ENCODE results near the gene CCDC12.

CCDC12 gene

DNA sequence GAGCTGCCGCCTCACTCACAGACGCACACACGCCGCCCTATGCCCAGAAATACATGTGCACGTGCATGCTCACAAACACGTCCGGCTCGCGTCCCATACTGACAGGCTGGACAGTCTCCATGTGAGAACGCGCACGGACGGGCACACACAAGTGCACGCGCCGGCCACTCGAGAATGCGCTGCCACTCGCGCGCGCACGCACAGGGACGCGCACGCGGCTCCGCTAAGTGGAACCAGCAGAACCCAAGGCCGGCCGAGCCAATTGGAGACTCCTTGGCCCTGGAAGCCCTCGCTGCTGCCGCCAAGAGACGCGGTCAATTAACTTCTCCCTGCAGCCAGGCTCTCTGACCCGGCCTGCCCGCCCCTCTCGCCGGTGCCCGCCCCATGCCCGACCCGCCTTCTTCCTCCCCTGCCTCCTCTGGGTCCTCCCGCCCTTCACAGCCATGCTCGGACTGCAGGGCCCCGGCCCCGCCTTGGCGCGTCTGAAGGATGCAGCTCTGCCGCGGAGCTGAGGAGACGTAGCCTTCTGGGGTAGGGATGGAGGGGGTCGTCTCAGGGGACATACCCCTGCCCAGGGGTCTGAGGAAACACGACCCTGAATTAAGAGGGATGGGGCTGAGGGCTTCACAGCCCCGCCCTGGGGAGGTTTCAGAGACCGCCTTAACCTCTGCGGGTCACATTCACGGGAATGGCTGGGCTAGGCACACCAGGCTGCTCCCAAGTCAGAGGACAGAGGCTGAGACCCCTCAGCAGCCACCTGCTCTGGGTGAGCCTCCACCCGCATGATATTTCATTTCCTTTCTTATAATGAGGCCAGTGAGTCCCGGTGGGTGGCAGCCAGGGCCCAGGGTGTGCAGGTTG lies 84.0 kb downstream of the CCDC12 start:
- peak; percentile 88 for DNase-seq (ENCODE audit: low spot score)

DNA sequence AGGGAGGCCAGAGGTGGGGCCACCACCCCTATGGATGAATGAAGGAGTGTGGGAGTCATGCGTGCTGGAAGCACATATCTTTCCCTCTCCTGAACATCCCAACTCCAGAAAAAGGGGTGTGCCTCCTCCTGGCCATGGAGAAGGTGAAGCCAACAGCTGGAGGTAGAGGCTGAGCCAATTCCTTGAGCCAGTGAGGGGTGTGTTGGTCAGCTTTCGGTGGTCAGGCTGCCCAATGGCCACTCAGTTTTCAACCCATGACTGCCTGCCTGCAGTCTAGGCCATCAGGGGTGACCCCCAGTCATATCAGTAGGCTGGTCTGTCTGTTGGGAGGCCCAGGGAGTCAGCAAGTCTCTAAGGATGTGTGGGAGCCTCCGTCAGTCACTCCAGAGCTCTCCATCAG lies 85.4 kb downstream of the CCDC12 start:
- no peak for DNase-seq (ENCODE audit: low spot score)

DNA sequence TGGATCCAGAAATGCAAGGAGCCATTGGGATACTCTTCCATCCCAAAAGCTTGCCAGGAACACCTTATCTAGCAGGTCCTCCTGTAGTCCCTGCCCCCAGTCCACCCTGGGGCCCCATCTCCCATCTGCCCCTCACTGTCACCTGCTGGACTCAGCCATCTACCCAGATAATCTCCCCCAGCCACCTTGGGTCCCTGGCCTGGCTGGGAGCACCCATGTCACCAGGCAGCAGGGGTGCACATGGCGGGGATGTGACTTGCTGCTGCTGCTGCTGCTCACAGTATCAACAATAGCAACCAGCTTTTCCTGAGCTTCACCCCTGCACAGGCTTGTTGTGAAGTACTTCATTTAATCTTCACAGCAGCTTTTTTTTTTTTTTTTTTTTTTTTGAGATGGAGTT lies 86.4 kb downstream of the CCDC12 start:
- DNase-seq (ENCODE audit: low spot score), result no peak

DNA sequence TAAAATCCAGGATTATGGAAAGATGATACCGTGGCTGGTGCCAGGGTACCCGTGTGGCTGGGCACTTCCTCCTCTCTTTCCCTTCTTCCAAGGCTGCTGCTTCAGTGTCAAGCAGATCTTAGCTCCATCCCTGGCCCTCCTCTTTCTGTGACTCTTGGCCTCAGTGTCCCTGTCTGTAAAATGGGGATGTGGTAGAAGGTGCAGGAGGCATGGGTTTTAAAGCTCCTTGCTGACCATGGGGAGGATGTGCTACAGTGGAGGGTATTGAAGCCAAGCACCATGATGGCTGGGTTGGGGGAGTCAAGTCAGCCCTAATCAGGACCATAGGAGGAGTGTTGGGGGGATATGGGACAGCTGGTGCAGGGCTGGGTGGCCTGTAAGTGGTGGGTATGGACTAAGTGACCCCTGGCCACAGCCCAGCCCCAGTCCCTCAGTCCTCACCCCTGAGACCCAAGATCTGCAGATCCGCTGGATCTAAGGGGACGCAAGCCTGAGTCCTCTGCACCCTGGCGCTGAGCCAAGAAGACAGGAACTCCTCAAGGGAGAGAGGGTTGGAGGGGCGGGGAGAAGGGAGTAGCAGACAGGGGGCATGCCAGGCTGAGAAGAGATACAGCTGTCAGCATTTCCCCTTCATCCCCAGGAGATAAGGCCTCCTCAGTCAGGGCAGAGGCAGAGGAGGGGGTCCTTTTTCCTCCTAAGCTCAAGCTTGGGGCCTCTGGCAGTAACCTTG lies 87.0 kb downstream of the CCDC12 start:
- DNase-seq (ENCODE audit: low spot score), result no peak

DNA sequence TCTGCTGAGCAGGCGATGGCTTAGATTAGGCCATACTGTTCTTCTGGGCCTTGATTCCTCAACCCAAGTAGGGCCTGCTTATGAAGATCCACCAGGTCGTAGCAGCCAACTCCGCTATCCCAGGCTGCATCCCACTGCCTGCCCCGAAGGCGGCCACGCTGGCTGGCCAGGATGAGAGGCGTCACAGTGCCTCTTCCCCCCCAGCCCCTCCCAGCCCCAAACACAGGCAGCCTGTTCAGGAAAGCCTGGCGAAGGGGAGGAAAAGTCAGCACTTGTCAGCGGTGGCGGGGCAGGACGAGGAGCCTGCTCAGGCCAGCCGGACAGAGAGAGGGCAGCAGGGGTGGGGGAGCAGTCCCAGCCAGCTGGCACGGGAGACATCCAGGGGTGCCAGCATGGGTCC lies 87.8 kb downstream of the CCDC12 start:
- no peak for DNase-seq (ENCODE audit: low spot score)

DNA sequence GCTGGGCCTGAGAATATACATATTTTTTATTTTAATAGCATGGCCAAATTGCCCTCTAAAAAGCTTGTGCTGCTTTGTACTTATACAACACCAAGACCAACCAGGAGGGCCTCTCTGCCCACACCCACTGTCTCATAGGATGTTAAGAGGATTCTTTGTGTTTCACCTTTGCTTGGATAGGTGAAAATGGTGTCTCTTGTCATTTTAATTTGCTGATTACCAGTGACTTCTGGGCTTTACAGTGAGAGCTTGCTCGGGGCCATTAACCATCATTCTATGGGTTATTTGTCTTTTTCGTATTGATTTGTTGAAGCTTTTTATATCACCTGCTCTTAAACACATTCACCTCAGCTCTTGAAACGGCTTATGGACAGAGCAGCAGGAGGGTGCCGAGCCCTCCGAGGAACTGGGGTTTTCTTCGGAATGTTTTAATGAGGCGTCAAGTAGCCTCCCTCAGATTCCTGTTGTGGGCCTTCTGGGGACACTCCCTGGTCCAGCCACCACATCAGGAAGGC lies 88.5 kb downstream of the CCDC12 start:
- no peak for DNase-seq (ENCODE audit: low spot score)

DNA sequence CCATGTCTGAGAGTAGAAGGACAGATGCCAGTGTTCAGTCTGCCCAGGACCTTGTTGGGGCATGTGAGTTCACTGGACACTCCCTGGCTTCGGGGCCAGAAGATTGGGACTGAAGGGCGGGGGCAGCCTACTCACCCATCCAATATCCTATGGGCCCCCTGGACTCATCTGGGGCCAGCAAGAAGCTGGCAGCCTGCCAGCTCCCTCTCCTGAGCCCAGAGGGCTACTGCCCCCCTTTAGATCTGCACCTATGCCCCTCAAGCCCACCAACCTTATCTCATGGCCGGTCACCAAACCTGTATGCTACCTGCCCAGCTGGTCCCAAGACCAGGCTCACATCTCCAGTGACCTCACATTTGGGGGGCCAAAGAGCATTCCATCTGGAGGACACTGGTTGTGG lies 90.9 kb downstream of the CCDC12 start:
- DNase-seq (ENCODE audit: low spot score), result no peak

DNA sequence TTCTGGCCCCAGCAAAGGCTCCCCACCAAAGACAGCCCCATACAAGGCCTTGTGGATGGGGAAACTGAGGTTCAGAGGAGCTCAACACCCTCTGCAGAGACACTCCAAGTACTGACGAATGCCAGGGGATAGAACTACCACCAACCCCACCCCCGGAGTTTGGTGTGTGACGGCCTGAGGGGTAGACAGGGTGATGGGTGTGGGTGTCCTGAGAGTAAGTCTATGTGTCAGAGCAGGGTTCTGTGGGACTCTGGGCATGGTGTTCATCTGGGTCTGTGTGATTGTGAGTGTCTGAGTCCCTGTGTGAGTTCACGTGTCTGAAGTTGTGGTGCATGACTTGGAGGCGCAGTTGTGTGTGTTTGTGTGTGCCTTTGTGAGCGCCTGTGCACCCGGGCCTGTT lies 91.6 kb downstream of the CCDC12 start:
- DNase-seq (ENCODE audit: low spot score), result no peak

DNA sequence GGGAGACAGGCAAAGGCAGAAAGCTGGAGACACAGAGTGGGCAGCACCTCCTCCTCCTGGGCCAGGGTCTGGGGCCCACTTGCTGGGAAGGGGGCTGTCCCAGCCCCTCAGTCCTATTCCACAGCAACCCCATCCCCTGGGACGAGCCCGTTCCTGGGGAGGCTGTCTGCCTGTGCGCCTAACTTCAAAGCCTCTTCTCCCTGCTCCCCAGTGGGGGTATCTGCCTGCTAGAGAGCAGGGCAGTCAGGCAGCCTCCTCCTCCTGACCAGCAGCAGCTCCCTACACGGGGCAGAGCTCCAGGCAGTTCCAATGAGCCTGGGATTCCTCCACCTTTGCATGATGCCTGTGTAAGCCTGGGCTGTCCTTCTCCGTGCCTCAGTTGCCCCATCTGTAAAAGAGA lies 92.1 kb downstream of the CCDC12 start:
- no peak for DNase-seq (ENCODE audit: low spot score)

DNA sequence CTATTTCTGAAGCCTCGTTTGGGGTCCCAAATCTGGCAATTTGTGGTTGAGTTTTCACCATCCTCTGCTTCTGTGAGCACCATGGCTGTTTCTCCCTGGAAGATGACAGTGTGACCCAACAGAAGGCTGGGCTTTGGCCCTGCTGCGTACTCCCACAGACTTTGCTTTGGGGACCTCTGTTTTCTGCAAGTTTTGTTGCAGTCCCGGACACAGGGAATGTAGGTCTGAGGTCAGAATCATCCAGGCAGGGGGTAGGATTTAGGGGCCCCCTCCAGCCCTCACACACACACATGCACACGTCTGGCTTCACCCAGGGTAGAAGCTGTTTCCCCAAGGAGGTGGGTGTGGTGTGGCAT lies 92.7 kb downstream of the CCDC12 start:
- DNase-seq (ENCODE audit: low spot score), result no peak

DNA sequence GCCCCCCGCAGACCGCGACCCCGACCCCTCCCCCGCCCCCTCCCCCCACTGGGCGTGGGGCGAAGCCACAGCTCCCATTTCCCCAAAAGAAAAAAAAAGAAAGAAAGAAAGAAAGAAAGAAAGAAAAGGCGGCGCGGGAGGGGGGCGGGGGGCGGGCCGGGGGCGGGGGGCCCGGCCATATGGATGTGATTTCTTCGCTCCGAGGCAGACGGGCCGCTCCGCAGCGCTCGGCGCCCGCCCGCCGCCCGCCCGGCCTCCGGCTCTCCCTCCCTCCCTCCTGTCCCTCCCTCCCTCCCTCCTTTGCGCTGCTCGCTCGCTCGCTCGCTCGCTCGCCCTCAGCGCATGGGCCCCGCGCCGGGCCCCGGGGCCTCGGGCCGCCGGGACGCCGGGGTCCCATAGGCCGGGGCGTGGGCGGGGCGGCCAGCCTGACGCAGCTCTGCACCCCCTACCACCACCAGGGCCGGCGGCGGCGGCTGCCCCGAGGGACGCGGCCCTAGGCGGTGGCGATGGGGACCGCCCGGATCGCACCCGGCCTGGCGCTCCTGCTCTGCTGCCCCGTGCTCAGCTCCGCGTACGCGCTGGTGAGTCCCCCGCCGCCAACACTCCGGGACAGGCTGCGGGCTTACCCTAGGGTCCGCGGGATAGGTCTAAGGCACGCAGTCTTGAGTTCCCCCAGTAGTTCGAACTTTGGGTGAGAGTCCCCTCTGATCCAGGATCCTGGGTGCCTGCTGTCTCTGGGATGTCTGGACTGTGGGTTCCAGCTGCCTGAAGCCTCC lies 93.3 kb downstream of the CCDC12 start:
- DNase-seq (ENCODE audit: low spot score), result no peak

DNA sequence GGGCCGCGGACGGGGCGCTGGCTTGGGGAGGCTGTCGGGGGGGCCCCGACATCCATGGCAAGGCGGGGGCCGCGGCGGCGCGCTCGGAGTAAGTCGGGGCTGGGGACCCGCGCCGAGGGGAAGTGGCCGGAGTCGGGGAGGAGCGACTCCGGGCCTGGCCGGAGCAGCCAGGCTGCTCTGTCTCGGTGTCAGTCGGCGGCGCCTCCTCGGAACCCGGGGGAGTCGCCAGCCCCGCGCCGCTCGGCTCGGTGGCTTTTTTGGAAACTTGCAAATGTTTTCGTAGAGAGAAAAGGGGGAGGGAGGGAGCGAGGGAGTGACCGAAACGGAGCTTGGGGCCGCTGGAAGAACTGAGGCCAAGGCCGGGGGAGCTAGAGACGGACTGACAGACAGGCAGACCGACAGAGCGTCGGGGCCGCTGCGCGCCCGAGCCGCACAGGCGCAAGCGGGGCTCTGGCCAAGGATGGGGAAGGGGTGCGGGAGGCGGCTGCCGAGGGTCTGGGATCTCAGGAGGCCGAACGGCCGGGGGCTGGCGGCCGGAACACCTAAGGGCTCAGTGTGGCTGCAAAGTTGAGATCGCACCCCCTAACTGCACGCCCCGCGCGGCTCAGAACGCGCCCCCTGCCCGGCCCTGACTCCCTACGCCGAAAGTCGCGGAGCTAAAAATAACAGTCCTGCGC lies 94.0 kb downstream of the CCDC12 start:
- DNase-seq (ENCODE audit: low spot score), result no peak

DNA sequence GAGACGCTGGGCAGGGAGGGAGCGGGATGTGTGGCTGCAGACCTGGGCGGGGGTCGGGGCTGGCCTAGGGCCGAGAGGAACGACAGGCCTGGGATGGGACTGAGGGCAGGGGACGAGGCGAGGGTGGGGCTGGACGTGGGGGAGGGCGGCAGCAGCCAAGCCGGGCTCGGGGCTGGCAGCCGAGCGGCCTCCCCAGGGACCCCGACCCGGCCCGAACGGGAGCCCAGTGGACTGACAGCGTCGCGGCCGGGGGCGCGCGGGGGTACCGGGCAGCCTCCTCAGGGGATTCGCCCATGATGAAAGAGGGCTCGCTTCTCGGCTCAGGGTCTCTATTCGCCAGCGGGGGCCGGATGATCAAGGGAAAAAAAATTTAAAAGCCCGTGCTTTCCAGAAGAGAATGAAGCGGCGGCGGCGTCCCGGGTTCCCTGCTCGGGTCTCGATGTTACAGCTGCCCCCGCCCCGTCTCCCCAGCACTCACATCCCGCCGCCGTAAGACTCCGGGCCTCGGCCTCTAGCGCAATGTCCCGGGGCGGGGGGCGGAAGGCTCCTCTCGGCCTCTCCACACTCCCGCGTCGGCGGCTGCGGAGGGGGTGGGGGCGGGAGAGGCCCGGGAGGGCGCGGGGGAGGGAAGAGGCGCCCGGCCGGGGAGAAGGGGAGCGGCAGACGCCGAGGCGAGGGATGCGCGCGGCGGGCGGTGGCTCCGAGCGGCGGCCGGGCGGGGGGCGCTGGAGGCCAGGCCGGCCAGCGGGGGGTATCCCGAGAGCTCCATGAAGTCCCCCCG lies 94.8 kb downstream of the CCDC12 start:
- no peak for DNase-seq (ENCODE audit: low spot score)

DNA sequence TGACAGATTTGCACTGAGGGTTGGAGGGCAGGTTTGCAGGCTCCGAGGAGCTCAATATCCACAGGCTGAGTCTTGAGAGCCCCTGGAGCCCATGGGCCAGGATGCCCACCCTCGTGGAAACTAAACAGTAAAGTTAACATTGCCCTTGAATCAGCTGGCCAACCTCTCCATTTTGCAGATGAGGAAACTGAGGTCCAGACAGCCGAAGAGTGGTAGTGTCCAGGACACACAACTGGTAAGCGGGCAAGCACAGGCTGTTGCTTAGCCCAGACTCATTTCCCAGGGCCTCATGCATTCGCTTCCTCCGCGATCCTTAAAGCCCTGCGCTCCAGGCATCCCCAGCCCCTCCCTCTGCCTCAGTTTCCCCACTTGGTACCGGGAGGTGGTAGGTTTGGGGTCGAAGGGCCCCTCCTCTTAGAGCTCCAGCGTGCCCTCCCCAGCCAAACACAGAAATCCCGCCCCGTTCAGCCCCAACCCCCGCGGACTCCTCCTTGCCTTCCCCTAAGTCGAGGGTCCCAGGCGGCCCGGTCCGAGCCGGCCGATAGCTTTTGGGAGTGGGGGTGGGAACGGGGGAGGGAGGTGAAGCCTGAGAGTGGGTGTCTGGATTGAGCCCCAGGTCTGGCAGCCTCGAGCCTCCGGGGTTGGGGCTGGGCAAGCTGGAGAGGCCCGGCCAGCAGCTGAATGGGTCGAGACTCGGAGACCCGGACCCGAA lies 95.5 kb downstream of the CCDC12 start:
- DNase-seq (ENCODE audit: low spot score), result no peak

DNA sequence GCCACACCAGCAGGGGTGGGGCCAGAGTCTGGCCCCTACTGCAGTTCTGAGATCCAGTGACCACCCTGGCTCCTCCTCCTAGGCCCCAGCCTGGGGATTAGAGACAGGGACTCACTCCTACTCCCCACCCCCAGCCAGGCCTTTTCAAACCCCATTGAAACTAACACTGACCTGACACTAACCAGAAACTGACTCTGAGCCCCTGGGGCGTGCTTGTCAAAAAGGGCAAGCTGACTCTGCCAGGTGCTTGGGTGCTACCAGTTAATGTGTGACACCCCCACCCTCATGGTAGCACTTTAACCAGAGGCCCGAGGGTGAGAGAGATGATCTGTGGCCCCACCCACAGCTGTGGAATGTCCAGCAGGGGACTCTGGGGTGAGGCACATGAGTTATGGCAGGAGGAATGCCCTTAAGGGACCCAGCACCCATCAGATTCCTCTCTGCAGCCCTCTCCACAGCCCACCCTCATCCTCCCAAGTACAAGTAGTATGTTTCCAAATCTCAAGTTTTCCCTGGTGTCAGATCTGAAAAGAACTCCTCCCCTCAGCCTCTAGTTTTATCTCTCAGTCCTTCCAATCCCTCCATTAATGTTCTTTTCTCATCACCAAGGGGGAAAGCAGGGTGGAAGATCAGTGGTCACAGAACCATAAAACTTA lies 97.6 kb downstream of the CCDC12 start:
- no peak for DNase-seq (ENCODE audit: low spot score)

DNA sequence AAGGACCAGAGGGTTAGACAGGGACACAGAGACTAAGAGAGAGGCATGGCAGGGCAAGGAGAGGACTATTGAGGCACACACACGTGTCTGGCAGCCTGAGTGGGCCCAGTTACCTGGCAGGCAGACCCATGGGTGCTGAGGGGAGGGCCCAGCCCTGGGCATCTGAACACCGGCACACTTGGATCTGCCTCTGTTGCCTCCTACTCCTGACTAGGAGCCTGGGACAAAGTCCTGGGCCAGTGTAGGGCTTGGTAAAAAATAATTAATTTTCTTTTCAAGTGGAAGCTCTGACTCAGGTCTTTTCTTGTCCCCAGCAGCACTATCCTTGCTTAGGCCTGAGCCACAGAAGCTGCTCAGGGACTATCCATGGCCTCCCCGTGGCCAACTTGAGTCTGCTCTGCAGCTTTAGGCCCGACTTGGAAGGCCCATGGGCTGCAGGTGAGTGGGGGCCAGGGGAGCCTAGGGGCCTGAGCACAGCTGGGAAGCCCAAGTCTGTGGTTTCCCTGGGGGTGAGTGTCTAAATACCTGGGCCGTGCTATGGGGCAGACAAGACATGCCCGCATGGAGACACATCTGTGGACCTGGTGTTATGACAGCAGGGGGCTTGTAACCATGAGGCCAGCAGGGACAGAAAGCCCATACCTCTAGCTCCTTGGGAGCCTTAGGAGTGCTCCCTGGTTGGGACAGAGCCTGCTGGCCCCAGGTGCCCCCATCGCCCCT lies 99.0 kb downstream of the CCDC12 start, which contains the start of gene PTH1R:
Gene PTH1R, plus strand, starts transcription at position 316 of the 720 bp plus-strand sequence. CDS start 5,839 bp downstream, outside the sequence.
- no peak for DNase-seq (ENCODE audit: low spot score)

DNA sequence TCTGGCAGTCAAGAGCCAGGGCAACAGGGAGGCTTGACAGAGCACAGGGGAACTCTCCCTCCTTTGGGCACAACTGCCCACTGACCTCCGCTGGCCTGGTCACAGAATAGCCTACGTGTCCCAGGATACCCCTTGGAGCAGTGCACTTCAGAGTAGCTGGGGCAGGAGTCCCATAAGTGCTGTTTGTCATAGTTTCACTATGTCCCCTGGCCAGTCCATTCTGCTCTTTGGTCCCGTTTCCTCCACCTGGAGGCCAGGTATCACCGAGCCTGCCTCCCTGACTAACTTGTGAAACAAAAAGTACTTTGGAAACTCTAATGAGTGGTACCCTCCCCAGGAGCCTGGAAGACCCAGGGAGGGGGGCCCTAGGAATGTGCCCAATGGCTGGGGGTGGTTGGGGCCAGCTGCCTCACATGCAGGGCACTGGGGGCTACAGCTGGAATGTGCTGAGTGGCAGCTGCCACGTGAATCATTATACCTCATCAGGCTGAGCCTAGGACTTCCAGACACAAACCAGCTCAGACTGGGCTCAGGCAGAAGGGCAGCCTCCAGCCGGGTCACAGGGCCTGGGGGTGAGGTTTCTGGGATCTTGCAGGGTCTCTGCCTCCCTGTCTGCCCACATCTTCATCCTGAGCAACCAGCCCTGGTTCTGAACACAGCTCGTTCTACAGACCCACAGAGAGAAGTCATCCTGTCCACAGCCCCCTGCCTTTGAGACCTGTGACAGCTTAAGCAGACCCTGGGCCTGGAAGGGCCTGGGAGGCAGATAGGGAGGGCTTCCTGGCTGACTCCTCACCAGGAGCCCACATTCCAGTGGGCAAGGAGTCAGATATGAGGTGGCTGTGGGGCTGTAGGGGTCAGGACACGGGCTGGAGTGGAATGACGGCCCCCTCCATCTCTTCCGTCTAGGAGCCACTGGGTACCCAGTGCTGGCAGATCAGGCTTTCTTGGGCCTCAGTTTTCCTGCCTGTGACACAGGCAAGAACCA lies 99.9 kb downstream of the CCDC12 start:
- DNase-seq (ENCODE audit: low spot score), result no peak

DNA sequence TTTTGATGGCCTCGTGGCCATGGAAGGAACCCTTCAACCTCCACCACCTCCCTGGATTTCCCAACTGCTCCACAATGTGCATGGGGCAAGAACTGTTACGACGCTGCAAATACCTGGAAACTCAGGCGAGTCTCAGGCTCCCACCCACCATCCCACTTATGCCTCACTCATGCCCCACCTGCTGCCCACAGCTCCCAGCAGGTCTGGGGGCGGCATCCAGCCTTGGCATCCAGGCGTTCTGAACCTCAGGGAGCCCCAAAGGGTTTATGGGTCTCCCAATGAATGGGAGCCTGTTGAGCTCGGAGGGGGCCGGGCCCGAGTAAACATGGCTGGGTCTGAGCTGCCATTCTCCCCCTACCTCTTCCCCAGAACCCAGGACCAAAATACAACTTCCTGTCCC lies 101.0 kb downstream of the CCDC12 start:
- DNase-seq (ENCODE audit: low spot score), result no peak

Data from COLO829 (cell line).